DMS79 treated with DMSO at 0.1 percent for 48 hours (cell line): ENCODE results near the gene TRPV5.

Experiments
- DNase-seq: peaks from one replicate; lab custom pipeline; 2025; lab: John Stamatoyannopoulos, UW

Gene TRPV5

DNA sequence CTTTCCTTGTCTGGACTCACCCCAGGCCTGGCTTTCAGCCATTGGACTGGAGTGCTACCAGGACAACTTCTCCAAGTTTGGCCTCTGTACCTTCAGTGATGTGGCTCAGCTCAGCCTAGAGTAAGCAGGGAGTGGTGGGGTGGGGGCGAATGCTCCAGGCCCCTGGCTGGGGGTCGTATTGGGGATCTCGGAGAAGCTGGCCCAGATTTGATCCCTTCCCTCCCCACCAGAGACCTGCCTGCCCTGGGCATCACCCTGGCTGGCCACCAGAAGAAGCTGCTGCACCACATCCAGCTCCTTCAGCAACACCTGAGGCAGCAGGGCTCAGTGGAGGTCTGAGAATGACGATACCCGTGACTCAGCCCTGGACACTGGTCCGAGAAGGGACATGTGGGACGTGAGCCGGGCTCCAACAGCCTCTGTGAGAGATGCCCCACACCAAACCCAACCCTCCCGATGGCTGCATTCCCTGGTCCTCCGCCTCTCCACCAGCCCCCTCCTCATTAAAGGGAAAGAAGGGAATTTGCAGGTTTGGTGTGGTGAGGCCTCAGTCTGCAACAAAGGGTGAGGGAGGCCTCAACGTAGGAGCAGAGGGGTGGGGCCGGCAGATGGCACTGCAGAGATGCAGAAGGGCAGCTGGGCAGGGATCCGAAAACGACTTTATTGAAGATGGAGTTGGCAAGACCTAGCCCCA lies 62.8 kb downstream of the TRPV5 start:
- DNase-seq = no peak

- DNase-seq = no peak
Measured at GRCh38 chr7:142870147-142870559, 63.4 kb downstream of the TRPV5 start.

- no peak for DNase-seq
Measured at GRCh38 chr7:142869434-142869833, 64.1 kb downstream of the TRPV5 start.

GRCh38 chr7:142868986-142869415 lies 64.5 kb downstream of the TRPV5 start:
- DNase-seq = no peak

- DNase-seq = no peak
Measured at GRCh38 chr7:142868188-142868985, 65.2 kb downstream of the TRPV5 start.

DNA sequence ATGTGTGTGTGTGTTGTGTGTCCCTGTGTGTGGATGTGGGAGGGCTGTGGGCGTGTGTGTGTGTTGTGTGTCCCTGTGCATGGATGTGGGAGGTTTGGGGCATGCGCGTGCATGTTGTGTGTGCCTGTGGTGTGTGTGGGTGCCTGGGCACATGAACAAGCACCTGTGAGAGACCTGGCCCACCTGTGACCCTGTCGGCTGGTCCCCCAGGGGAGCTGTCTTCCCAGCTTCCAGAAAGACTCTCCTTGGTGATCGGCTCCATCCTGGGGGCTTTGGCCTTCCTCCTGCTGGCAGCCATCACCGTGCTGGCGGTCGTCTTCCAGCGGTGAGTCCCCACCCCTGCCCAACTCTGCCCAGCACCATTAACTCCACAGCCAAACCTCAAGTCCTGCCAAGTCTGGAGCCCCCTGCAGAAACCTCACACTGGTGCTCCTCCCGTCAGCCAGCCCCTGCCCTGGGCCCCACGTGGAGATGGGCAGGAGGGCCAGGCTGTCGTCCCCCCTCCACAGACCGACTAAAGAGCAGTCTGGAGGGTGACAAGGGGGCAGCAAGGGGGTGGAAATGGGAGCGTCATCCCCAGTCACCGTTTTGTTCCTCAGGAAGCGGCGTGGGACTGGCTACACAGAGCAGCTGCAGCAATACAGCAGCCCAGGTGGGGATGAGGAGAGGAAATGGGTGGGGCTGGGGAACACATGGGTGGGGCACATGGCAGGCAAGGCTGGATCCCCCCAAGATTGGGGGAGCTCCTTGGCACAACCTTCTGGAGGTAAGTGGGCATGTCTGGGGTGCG lies 66.0 kb downstream of the TRPV5 start:
- DNase-seq = no peak

GRCh38 chr7:142867097-142867378 lies 66.5 kb downstream of the TRPV5 start:
- DNase-seq = no peak

DNA sequence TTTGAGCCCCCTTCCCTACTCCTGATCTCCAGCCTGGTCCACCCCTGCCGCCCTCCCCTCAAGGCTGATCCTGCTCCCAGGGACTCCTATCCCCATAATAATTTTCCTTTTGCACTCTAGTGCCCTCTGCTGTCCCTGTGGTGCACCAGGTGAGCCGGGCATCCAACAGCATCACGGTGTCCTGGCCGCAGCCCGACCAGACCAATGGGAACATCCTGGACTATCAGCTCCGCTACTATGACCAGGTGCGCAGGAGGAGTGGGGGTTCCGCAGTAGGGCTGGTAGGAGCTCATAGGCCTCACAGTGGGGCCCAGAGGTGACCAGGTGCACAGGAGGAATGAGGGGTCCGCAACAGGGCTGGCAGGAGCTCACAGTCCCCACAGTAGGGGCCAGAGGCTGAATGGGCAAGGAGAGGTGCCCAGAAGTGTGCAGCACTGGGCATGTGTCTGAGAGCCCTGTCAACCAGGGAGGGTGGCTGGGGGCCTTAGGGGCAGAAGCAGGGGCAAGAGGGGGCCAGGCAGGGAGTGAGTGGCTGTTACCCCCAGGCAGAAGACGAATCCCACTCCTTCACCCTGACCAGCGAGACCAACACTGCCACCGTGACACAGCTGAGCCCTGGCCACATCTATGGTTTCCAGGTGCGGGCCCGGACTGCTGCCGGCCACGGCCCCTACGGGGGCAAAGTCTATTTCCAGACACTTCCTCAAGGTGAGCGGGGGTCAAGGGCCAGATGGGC lies 67.0 kb downstream of the TRPV5 start:
- DNase-seq = peak; percentile 15

- DNase-seq = no peak
Measured at GRCh38 chr7:142865766-142866165, 67.8 kb downstream of the TRPV5 start.

- no peak for DNase-seq
Measured at GRCh38 chr7:142864980-142865747, 68.4 kb downstream of the TRPV5 start.

DNA sequence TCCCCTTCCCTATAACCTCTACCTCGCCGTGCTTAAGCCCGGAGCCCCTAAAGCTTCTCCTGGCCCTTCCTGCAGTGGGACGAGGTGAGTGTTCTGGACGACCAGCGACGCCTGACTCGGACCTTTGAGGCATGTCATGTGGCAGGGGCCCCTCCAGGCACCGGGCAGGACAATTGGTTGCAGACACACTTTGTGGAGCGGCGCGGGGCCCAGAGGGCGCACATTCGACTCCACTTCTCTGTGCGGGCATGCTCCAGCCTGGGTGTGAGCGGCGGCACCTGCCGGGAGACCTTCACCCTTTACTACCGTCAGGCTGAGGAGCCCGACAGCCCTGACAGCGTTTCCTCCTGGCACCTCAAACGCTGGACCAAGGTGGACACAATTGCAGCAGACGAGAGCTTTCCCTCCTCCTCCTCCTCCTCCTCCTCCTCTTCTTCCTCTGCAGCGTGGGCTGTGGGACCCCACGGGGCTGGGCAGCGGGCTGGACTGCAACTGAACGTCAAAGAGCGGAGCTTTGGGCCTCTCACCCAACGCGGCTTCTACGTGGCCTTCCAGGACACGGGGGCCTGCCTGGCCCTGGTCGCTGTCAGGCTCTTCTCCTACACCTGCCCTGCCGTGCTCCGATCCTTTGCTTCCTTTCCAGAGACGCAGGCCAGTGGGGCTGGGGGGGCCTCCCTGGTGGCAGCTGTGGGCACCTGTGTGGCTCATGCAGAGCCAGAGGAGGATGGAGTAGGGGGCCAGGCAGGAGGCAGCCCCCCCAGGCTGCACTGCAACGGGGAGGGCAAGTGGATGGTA lies 69.5 kb downstream of the TRPV5 start:
- DNase-seq = no peak

- no peak for DNase-seq
Measured at GRCh38 chr7:142862786-142863400, 70.7 kb downstream of the TRPV5 start.

GRCh38 chr7:142862351-142862750 lies 71.2 kb downstream of the TRPV5 start:
- no peak for DNase-seq

- no peak for DNase-seq
Measured at GRCh38 chr7:142860968-142861367, 72.6 kb downstream of the TRPV5 start.

DNA sequence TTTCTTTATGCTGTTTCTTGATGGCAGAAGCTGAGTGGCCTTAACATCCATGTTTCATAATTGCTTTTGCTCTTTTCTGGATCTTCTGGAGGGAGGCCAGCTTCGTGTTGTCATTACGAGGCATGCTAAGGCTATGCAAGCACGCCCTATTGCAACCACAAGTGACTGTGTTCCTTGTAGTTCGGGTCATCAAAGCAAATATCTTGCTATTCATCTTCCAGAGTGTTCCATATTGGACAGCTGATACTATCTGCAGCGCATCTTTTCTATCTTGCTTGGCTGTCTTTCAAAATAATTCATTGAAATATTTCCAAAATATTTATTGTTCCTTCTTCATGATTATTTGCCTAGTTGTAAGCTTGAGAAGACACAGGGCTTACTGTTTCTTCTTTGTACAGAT lies 73.7 kb downstream of the TRPV5 start:
- peak; percentile 75 for DNase-seq

DNA sequence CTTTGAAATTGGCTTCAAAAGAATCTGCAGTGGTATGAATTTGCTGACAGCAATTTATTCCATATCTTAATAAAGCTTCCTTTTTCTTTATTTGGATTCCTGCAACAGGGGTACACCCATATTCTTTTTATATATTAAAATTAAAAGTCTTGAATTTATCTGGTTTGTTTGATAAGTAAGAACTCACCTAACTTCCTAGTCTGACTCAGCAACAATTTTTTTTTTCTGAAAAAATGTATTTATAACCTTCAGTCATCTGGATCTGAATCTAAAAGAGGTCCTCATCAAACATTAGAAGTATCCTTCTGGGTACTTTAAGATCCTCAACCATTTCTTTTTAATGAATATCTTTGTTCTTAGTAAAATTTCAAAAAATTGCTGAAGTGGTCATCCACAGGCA lies 74.1 kb downstream of the TRPV5 start:
- DNase-seq = no peak
